ENCODE results near the gene CACNG6. TPM values are rescaled to one million over a fixed set of nuclear protein-coding genes. Genes with fewer than 3 reads are reported as not detected.
A peak's percentile ranks its signal among the peaks of the same experiment; 100 is the strongest.

CACNG6 gene
- total RNA-seq, 1 donor from 2014 or later = not detected

DNA sequence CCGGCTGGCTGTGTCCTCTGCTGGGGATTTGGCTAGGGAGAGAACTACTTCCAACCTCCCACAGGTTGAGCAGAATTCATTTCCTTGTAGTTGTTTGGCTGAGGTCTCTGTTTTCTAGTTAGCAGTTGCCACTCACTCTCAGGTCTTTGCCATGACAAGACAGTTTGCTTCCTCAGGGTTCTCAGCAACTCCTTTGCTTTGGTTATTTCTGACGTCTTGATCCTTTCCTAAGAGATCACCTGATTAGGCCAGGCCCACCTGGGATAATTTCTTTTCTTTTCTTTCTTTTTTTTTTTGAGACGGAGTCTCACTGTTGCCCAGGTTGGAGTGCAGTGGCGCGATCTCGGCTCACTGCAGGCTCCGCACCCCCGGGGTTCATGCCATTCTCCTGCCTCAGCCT lies 38.1 kb upstream of the CACNG6 start:
- Histone ChIP-seq H2AFZ (replicated peaks) (no peak overlapping the region), H3K36me3 (no peaks in the 10 kb centered on the region), H3K9me3 (ENCODE audit: low read depth) (no peaks in the 10 kb centered on the region), H3K4me3 (no peak overlapping the region), H3K79me2 (ENCODE audit: low read depth) (no peaks in the 10 kb centered on the region), H3K27ac (no peak overlapping the region), H3K4me2 (no peak overlapping the region), H3K4me1 (peaks cover 9% of the 10 kb centered on the region), H3K9ac (no peak overlapping the region), H3F3A (ENCODE audit: low read depth) (peaks cover 9% of the 10 kb centered on the region), H3K27me3 (peaks cover 26% of the 10 kb centered on the region), H4K20me1 (ENCODE audit: low read depth) (no peaks in the 10 kb centered on the region)
- H3K9me3 Mint-ChIP-seq = no peaks in the 10 kb centered on the region
- no peak for DNase-seq (ENCODE audit: low spot score)
- no peak overlapping the region for H3K4me3 Mint-ChIP-seq
- peaks cover 8% of the 10 kb centered on the region for H3K27me3 Mint-ChIP-seq (ENCODE audit: insufficient read depth, low read depth)
- H3K36me3 Mint-ChIP-seq = peaks cover 1% of the 10 kb centered on the region
- H3K27ac Mint-ChIP-seq = no peak overlapping the region
- H3K4me1 Mint-ChIP-seq = peaks cover 18% of the 10 kb centered on the region
- TF ChIP-seq, protein P1, sequence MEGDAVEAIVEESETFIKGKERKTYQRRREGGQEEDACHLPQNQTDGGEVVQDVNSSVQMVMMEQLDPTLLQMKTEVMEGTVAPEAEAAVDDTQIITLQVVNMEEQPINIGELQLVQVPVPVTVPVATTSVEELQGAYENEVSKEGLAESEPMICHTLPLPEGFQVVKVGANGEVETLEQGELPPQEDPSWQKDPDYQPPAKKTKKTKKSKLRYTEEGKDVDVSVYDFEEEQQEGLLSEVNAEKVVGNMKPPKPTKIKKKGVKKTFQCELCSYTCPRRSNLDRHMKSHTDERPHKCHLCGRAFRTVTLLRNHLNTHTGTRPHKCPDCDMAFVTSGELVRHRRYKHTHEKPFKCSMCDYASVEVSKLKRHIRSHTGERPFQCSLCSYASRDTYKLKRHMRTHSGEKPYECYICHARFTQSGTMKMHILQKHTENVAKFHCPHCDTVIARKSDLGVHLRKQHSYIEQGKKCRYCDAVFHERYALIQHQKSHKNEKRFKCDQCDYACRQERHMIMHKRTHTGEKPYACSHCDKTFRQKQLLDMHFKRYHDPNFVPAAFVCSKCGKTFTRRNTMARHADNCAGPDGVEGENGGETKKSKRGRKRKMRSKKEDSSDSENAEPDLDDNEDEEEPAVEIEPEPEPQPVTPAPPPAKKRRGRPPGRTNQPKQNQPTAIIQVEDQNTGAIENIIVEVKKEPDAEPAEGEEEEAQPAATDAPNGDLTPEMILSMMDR (IDR thresholded peaks at IDR 0.05) = no peak
- no peak for TF ChIP-seq EZH2phosphoT487 (IDR thresholded peaks at IDR 0.05)
- no peak for TF ChIP-seq EZH2 (IDR thresholded peaks at IDR 0.05)

GRCh38 chr19:53957448-53958167 lies 33.8 kb upstream of the CACNG6 start:
- Histone ChIP-seq H3K4me2 (peak overlapping the region; percentile 74), H4K20me1 (ENCODE audit: low read depth) (peaks cover 13% of the 10 kb centered on the region), H3K36me3 (no peaks in the 10 kb centered on the region), H3K27me3 (peaks cover 68% of the 10 kb centered on the region), H3F3A (ENCODE audit: low read depth) (peaks cover 30% of the 10 kb centered on the region), H3K9ac (no peak overlapping the region), H3K4me1 (peaks cover 34% of the 10 kb centered on the region), H3K79me2 (ENCODE audit: low read depth) (no peaks in the 10 kb centered on the region), H2AFZ (replicated peaks) (no peak overlapping the region), H3K9me3 (ENCODE audit: low read depth) (no peaks in the 10 kb centered on the region), H3K27ac (no peak overlapping the region), H3K4me3 (peak overlapping the region; percentile 29)
- peak overlapping the region; percentile 79 for H3K4me3 Mint-ChIP-seq
- H3K36me3 Mint-ChIP-seq = peaks cover 1% of the 10 kb centered on the region
- DNase-seq (ENCODE audit: low spot score) = no peak
- H3K27me3 Mint-ChIP-seq (ENCODE audit: insufficient read depth, low read depth) = peaks cover 11% of the 10 kb centered on the region
- H3K4me1 Mint-ChIP-seq = peaks cover 45% of the 10 kb centered on the region
- peak overlapping the region; percentile 27 for H3K27ac Mint-ChIP-seq
- no peak for TF ChIP-seq EZH2 (IDR thresholded peaks at IDR 0.05)
- TF ChIP-seq EZH2phosphoT487 (IDR thresholded peaks at IDR 0.05) = no peak
- TF ChIP-seq, protein P1 (IDR thresholded peaks at IDR 0.05) = no peak
- H3K9me3 Mint-ChIP-seq = no peaks in the 10 kb centered on the region

DNA sequence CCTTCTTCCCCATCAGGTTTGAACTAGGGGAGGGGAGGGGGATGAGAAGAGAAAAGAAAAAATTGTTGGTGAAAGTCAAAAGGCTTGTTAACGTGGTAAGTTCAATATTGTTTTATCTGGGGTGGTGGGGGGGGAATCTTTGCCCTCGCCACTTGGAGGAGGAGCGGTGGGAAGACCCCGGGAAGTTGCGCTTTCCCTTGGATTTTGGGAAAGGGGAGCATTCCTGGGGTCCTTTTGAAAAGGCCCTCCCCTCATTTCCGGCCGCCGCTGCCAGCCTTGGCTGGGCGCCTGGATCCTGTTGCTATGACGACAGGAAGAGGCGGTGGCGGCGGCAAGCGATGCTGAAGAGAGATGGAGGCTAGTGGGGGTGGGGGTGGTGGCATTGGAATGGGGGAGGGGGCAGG lies 33.3 kb upstream of the CACNG6 start:
- Mint-ChIP-seq H3K36me3 (peaks cover 1% of the 10 kb centered on the region), H3K27ac (peak overlapping the region; percentile 27), H3K4me3 (peak overlapping the region; percentile 79), H3K4me1 (peaks cover 45% of the 10 kb centered on the region), H3K9me3 (no peaks in the 10 kb centered on the region), H3K27me3 (ENCODE audit: insufficient read depth, low read depth) (peaks cover 11% of the 10 kb centered on the region)
- H3K9ac ChIP-seq = no peak overlapping the region
- DNase-seq (ENCODE audit: low spot score) = peak; percentile 86
- H3K27ac ChIP-seq = no peak overlapping the region
- H3K4me2 ChIP-seq = peak overlapping the region; percentile 74
- peak overlapping the region; percentile 29 for H3K4me3 ChIP-seq
- peaks cover 30% of the 10 kb centered on the region for H3F3A ChIP-seq (ENCODE audit: low read depth)
- H3K4me1 ChIP-seq = peaks cover 36% of the 10 kb centered on the region
- no peaks in the 10 kb centered on the region for H3K9me3 ChIP-seq (ENCODE audit: low read depth)
- peaks cover 13% of the 10 kb centered on the region for H4K20me1 ChIP-seq (ENCODE audit: low read depth)
- peaks cover 74% of the 10 kb centered on the region for H3K27me3 ChIP-seq
- no peak overlapping the region for H2AFZ ChIP-seq (replicated peaks)
- H3K79me2 ChIP-seq (ENCODE audit: low read depth) = no peaks in the 10 kb centered on the region
- TF ChIP-seq, protein P1 (IDR thresholded peaks at IDR 0.05) = no peak
- TF ChIP-seq EZH2 (IDR thresholded peaks at IDR 0.05) = no peak
- no peak for TF ChIP-seq EZH2phosphoT487 (IDR thresholded peaks at IDR 0.05)
- H3K36me3 ChIP-seq = no peaks in the 10 kb centered on the region
